ENCODE results near the gene CAPRIN1. TPM values are rescaled to one million over a fixed set of nuclear protein-coding genes. Genes with fewer than 3 reads are reported as not detected.

The CAPRIN1 gene
- total RNA-seq, 4 donors from 2014 or later: 89.6 to 126 (median 103) TPM

DNA sequence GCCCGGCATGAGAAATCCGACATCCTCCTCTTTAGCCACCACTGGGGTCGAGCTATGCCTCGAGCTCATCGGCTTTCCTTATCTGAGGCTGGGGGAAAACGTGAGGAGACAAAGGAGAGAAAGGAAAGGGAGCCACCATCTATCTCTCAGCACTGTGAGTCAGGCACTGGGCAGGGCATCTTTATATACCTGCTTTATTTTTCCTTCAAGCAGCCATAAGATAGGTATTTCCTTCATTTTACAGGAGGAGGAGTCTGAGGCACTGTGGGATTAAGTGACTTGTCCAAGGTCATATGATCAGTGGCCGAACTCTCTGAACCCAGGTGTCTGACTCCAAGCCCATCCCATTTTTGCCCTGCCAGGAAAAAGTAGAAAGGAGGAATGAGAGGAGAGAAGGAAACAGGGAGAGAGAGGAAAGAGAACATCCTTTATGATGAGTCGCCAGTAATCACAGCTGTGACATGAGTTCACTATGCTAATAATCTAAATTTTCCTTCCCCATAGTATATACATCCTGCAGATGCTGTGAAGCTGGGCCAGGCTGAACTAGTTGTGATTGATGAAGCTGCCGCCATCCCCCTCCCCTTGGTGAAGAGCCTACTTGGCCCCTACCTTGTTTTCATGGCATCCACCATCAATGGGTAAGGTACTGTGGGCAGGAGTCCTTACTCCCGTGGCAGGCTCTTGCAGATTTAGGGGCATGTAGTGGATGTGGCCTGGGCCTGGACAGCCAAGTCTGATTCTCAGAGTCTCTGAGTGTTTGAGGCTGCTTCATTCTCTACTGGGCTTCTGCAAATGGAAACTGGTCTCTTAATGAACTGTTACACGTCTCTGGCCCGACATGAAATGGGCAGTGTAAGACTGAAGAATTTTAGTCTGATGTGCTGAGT is 75.7 kb downstream of the CAPRIN1 start:
- no peak for DNase-seq (ENCODE audit: low spot score in 2 of 2)
- intact Hi-C loops (cut with DNase I; ENCODE audit: low total_unique reads): no loop called here
- WGBS, 2 donors: 92 to 93% methylated on average over 12 of the region's 12 CpGs
- H3K4me3 ChIP-seq (ENCODE audit: low read depth, poor library complexity, severe bottlenecking): no peak overlapping the region
- TF ChIP-seq POLR2A (IDR thresholded peaks at IDR 0.05) (no peak), CTCF (IDR thresholded peaks at IDR 0.05) (no peak)

DNA sequence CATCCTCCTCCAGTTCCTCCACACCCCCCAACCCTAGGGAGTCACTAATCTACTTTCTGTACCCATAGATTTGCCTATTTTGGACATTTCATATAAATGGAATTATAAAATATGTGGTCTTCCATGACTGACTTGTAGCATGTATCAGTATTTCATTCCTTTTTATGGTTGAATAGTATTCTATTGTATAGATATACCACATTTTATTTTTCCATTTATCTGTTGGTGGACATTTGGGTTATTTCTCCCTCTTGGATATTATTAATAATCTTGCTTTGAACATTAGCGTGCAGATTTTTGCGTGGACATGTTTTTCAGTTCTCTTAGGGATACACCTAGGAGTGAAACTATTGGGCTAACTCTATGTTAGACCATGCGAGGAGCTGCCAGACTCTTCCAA is 77.3 kb downstream of the CAPRIN1 start:
- TF ChIP-seq POLR2A (IDR thresholded peaks at IDR 0.05) (no peak), CTCF (IDR thresholded peaks at IDR 0.05) (no peak)
- DNase-seq (ENCODE audit: low spot score in 2 of 2): no peak
- WGBS, 2 donors: 98 to 99% methylated on average over 3 of the region's 3 CpGs
- H3K4me3 ChIP-seq (ENCODE audit: low read depth, poor library complexity, severe bottlenecking): no peak overlapping the region
- intact Hi-C loops (cut with DNase I; ENCODE audit: low total_unique reads): no loop called here

- no peak for DNase-seq (ENCODE audit: low spot score in 2 of 2)
- no peak overlapping the region for H3K4me3 ChIP-seq (ENCODE audit: low read depth, poor library complexity, severe bottlenecking)
- WGBS, 2 donors: 91 to 93% methylated on average over 4 of the region's 4 CpGs
- TF ChIP-seq CTCF (IDR thresholded peaks at IDR 0.05): no peak
- TF ChIP-seq POLR2A (IDR thresholded peaks at IDR 0.05): no peak
- intact Hi-C loops (cut with DNase I; ENCODE audit: low total_unique reads): no loop called here
These were observed 80.9 kb downstream of the CAPRIN1 start for GRCh38 chr11:34132261-34132965.

DNA sequence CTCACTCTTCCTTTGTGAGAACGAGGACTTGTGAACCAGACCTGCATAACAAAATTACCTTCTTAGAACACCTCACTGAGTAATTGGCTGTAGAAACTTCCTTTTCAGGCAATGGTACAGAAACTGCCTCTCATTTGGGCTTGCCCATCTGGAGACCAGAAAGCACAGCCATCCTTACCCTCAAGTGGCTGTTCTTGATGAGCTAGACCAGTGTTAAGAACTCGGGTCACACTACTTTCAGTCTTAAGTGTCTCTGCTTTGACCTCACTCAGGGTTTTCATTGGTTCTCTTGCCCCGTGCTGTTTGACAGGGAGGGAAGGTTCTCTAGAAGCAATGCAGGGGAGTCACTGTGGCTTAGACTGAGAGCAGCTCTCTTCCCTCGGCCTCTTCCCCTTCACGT is 83.2 kb downstream of the CAPRIN1 start:
- intact Hi-C loops (cut with DNase I; ENCODE audit: low total_unique reads): no loop called here
- no peak for TF ChIP-seq CTCF (IDR thresholded peaks at IDR 0.05)
- no peak for TF ChIP-seq POLR2A (IDR thresholded peaks at IDR 0.05)
- H3K4me3 ChIP-seq (ENCODE audit: low read depth, poor library complexity, severe bottlenecking): no peak overlapping the region
- 90 to 94% methylated on average over 5 of the region's 5 CpGs for WGBS, 2 donors
- DNase-seq (ENCODE audit: low spot score in 2 of 2): no peak

DNA sequence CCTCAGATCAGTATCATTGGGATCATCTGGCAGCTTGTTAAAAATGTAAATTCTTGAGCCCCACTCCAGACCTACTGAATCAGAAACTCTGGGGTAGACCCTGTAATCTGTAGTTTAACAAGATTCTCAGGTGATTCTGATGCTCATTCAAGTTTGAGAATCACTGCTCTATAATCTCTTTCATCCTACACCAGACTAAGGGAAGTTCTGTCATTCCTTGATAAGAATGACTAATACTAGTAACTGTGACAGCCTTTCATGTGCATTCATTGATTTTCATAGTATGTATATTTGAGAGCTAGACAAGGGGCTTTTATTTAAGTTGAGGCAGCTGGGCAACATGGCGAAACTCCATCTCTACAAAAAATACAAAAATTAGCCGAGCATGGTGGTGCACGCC is 83.9 kb downstream of the CAPRIN1 start:
- no peak overlapping the region for H3K4me3 ChIP-seq (ENCODE audit: low read depth, poor library complexity, severe bottlenecking)
- intact Hi-C loops (cut with DNase I; ENCODE audit: low total_unique reads): no loop called here
- TF ChIP-seq POLR2A (IDR thresholded peaks at IDR 0.05) (no peak), CTCF (IDR thresholded peaks at IDR 0.05) (no peak)
- 91 to 95% methylated on average over 3 of the region's 3 CpGs for WGBS, 2 donors
- no peak for DNase-seq (ENCODE audit: low spot score in 2 of 2)
